Sigmoid colon (tissue), 7 donors: ENCODE data around the gene HOXB2. TPM values are rescaled to one million over a fixed set of nuclear protein-coding genes. Genes with fewer than 3 reads are reported as not detected.
"Not testable (repeated sequence)": the region's sequence is repeated elsewhere in the genome, so short reads cannot be mapped to it uniquely, and the experiment has no call there.

Experiments used
- DNase-seq: peaks from one replicate; pipeline ENCODE4 v3.0.0-alpha.2; 2019
- H3K27ac ChIP-seq, 4 donors: fragments of 200-600 bp; sonication (generic); one replicate each; pipeline ENCODE4 v1.5.1; 2016 to 2019; ENCODE audit warnings: mild to moderate bottlenecking in 1 of 4
- H3K27me3 ChIP-seq, 3 donors: fragments of 200-600 bp; sonication (generic); one replicate each; pipeline ENCODE4 v1.5.1; 2019; ENCODE audit warnings: mild to moderate bottlenecking in 1 of 3
- H3K36me3 ChIP-seq, 4 donors: fragments of 200-600 bp; sonication (generic); one replicate each; pipeline ENCODE4 v1.5.1; 2016 to 2019
- H3K4me1 ChIP-seq, 4 donors: fragments of 200-600 bp; sonication (generic); one replicate each; pipeline ENCODE4 v1.5.1; 2017 to 2019
- H3K4me3 ChIP-seq, 4 donors: fragments of 200-600 bp; sonication (generic); one replicate each; pipeline ENCODE4 v1.5.1; 2017 to 2019; ENCODE audit warnings: mild to moderate bottlenecking in 2 of 4, moderate library complexity in 1 of 4
- H3K9me3 ChIP-seq, 4 donors: fragments of 200-600 bp in 3 of 4; sonication (generic) in 3 of 4; one replicate each; pipeline versions ENCODE4 v1.5.1 to v1.6.1; 2013 to 2019
- EP300 ChIP-seq, 4 donors: sonication (generic); formaldehyde crosslinking; IDR thresholded peaks; one replicate each; pipeline ENCODE4 v1.6.1; 2017; ENCODE audit warnings: antibody characterized with exemption in 4 of 4
- POLR2A ChIP-seq, 2 donors: fragments of 450-650 bp; IDR thresholded peaks; one replicate each; pipeline ENCODE4 v1.6.1; 2016; ENCODE audit warnings: antibody characterized with exemption in 2 of 2, mild to moderate bottlenecking in 2 of 2, moderate library complexity in 2 of 2
- POLR2AphosphoS5 ChIP-seq, 4 donors: sonication (generic); formaldehyde crosslinking; IDR thresholded peaks; one replicate each; pipeline ENCODE4 v1.6.1; 2017; ENCODE audit warnings: antibody characterized with exemption in 4 of 4
- WGBS, 2 donors: extraction: QIAGEN DNeasy Blood & Tissue Kit; methylation state at CpG; one replicate each; pipeline ENCODE4 v1.1.7; 2013; 5-methylcytosine and 5-hydroxymethylcytosine counted together
- intact Hi-C: fragments of 100-400 bp; cut with DNase I; formaldehyde crosslinking; loops from one replicate; pipeline ENCODE4 v1.15.1; 2023
- polyA plus RNA-seq, 3 donors: library from polyadenylated mRNA; stranded (reverse); fragments of 200-250 nt; gene quantifications; one replicate each; pipeline ENCODE4 v1.2.3, GENCODE V29; 2013
- total RNA-seq, 4 donors: library from RNA; depleted of rRNA; stranded (reverse); fragments of >200 nt; gene quantifications; one replicate each; pipeline ENCODE4 v1.1.0, GENCODE V29; 2016
- TF ChIP-seq, protein P1 (sequence below), 4 experiments: fragments of 450-650 bp in 3 of 4; fragments of 200-600 bp in 1 of 4; IDR thresholded peaks; one replicate each; pipeline ENCODE4 v1.5.1; 2016 to 2019; ENCODE audit warnings: antibody characterized with exemption in 4 of 4, mild to moderate bottlenecking in 3 of 4, moderate library complexity in 2 of 4
- donor health status: healthy with polysubstance abuse.
- donor health status: Bipolar disorder and iron deficiency.
- donor health status: healthy.

Gene HOXB2
- total and polyA plus RNA-seq, 7 donors = 1.6 to 86.1 (median 44.9) TPM

DNA sequence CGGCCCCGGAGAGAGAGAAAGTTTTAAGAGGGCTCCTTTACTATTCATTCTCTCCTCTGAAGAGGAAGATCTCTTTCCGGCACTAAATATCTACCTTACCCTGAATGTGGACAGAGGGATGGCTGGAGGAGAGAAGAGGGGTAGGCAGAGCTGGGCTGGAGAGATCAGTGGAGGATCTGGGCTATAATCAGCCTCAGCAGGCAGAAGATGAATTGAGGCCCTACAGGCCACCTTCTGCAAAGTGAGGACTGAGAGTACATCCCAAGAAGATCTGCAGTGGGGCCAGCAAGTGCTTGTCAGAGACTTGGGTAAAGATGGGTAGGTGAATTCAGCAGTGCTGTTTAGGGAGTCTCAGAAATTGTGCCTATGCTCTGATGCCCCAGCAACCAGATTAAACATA is 7.6 kb downstream of the HOXB2 start:
- DNase-seq = no peak
- no peak overlapping the region for H3K4me3 ChIP-seq
- 87 to 98% methylated on average over 3 of the region's 3 CpGs for WGBS, 2 donors
- H3K27me3 ChIP-seq = no peaks in the 10 kb centered on the region
- H3K9me3 ChIP-seq = no peaks in the 10 kb centered on the region
- no peak for TF ChIP-seq POLR2A (IDR thresholded peaks at IDR 0.05)
- TF ChIP-seq, protein P1, sequence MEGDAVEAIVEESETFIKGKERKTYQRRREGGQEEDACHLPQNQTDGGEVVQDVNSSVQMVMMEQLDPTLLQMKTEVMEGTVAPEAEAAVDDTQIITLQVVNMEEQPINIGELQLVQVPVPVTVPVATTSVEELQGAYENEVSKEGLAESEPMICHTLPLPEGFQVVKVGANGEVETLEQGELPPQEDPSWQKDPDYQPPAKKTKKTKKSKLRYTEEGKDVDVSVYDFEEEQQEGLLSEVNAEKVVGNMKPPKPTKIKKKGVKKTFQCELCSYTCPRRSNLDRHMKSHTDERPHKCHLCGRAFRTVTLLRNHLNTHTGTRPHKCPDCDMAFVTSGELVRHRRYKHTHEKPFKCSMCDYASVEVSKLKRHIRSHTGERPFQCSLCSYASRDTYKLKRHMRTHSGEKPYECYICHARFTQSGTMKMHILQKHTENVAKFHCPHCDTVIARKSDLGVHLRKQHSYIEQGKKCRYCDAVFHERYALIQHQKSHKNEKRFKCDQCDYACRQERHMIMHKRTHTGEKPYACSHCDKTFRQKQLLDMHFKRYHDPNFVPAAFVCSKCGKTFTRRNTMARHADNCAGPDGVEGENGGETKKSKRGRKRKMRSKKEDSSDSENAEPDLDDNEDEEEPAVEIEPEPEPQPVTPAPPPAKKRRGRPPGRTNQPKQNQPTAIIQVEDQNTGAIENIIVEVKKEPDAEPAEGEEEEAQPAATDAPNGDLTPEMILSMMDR (IDR thresholded peaks at IDR 0.05) = no peak
- no peaks in the 10 kb centered on the region for H3K36me3 ChIP-seq
- H3K27ac ChIP-seq = no peak overlapping the region
- intact Hi-C loops = no loop called here
- H3K4me1 ChIP-seq = peaks cover 0 to 16% (median 14%) of the 10 kb centered on the region in 4 donors

DNA sequence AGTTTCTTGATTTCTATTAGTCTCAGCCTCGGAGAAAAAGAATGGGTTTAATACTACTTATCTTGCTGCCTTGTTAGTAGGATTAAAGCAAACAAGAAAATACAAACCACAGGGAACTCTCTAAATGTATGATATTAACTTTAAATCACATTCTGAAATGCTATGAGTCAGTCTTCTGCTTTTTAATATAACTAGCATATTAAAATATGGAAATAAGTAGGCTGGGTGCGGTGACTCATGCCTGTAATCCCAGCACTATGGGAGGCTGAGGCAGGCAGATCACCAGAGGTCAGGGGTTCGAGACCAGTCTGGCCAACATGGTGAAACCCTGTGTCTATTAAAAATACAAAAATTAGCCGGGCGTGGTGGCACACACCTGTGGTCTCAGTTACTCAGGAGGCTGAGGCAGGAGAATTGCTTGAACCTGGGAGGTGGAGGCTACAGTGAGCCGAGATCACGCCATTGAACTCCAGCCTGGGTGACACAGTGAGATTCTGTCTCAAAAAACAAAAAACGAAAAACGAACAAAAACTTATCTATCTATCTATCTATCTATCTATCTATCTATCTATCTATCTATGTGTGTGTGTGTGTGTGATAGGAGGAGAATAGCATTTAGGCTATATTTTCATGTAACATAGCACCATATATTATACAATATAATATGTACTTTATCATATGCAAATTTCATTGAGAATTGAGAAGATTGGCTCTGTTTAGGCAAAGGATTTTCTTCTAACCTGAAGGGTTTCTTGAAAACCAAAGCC is 8.9 kb downstream of the HOXB2 start:
- H3K9me3 ChIP-seq, H3K4me3 ChIP-seq, H3K27me3 ChIP-seq, H3K36me3 ChIP-seq, intact Hi-C loops, DNase-seq, H3K27ac ChIP-seq: not testable (repeated sequence)
- WGBS, 2 donors = 89 to 95% methylated on average over 9 of the region's 9 CpGs
- H3K4me1 ChIP-seq = peaks cover 0 to 12% (median 12%) of the 10 kb centered on the region in 4 donors

DNA sequence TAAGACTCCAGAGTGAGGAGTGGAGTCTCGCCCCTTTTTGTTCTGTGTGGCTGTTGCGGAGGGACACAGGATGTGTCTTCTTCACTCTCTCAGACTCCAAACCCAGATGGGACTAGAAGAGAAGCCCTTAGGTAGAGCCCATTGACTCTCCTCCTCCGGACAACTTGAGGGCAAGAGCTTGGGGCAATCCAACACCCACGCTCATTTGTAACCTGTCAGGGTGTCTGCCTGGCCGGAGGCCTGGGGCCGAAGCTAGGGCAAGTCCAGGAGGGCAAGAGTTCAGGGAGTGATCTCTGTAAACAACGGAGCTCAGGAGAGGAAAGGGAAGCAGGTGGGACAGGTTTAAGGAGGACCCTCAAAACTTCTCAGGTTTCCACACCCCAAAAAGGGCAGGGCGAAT is 12.6 kb downstream of the HOXB2 start:
- H3K4me1 ChIP-seq = peaks cover 0 to 6% (median 3%) of the 10 kb centered on the region in 4 donors
- DNase-seq = no peak
- no peaks in the 10 kb centered on the region for H3K9me3 ChIP-seq
- no peak overlapping the region for H3K27ac ChIP-seq
- intact Hi-C loops = no loop called here
- WGBS, 2 donors = 86 to 92% methylated on average over 8 of the region's 8 CpGs
- no peaks in the 10 kb centered on the region for H3K27me3 ChIP-seq
- no peaks in the 10 kb centered on the region for H3K36me3 ChIP-seq
- no peak overlapping the region for H3K4me3 ChIP-seq
- TF ChIP-seq, protein P1 (IDR thresholded peaks at IDR 0.05) = no peak
- TF ChIP-seq POLR2A (IDR thresholded peaks at IDR 0.05) (no peak), POLR2AphosphoS5 (IDR thresholded peaks at IDR 0.05) (no peak), EP300 (IDR thresholded peaks at IDR 0.05) (no peak)

GRCh38 chr17:48530887-48531272 is 14.0 kb downstream of the HOXB2 start, which contains the start of gene HOXB1:
Gene HOXB1 (minus strand): TSS chr17:48531011. CDS start chr17:48530904, 107 bp downstream.
- intact Hi-C loops = no loop called here
- H3K36me3 ChIP-seq = no peaks in the 10 kb centered on the region
- TF ChIP-seq POLR2A (IDR thresholded peaks at IDR 0.05) (no peak), EP300 (IDR thresholded peaks at IDR 0.05) (no peak), POLR2AphosphoS5 (IDR thresholded peaks at IDR 0.05) (no peak)
- TF ChIP-seq, protein P1 (IDR thresholded peaks at IDR 0.05) = no peak
- no peak for DNase-seq
- H3K4me1 ChIP-seq = peaks cover 0 to 11% (median 9%) of the 10 kb centered on the region in 4 donors
- no peaks in the 10 kb centered on the region for H3K9me3 ChIP-seq
- H3K4me3 ChIP-seq = no peak within 1 kb of the TSS
- no peak within 1 kb of the TSS for H3K27ac ChIP-seq
- 92 to 94% methylated on average over 15 of the region's 15 CpGs for WGBS, 2 donors
- no peaks in the 10 kb centered on the region for H3K27me3 ChIP-seq

- TF ChIP-seq POLR2A (IDR thresholded peaks at IDR 0.05) (no peak), EP300 (IDR thresholded peaks at IDR 0.05) (no peak), POLR2AphosphoS5 (IDR thresholded peaks at IDR 0.05) (no peak)
- TF ChIP-seq, protein P1 (IDR thresholded peaks at IDR 0.05) = no peak
- H3K4me1 ChIP-seq = peaks cover 0 to 11% (median 9%) of the 10 kb centered on the region in 4 donors
- no peaks in the 10 kb centered on the region for H3K9me3 ChIP-seq
- no peak overlapping the region for H3K27ac ChIP-seq
- H3K27me3 ChIP-seq = no peaks in the 10 kb centered on the region
- 94 to 96% methylated on average over 37 of the region's 37 CpGs for WGBS, 2 donors
- intact Hi-C loops = no loop called here
- no peak for DNase-seq
- no peak overlapping the region for H3K4me3 ChIP-seq
- H3K36me3 ChIP-seq = no peaks in the 10 kb centered on the region
These were observed 14.6 kb downstream of the HOXB2 start for GRCh38 chr17:48530208-48530886.
